Hepatocyte (in vitro differentiated cells): ENCODE data around the gene LHFPL3. TPM values are rescaled to one million over a fixed set of nuclear protein-coding genes. Genes with fewer than 3 reads are reported as not detected.

Source experiments
- DNase-seq: peaks from one replicate; pipeline ENCODE4 v3.0.0-alpha.2; 2016; ENCODE audit warnings: low spot score
- H2AFZ ChIP-seq: fragments of 200-600 bp; sonication (generic); 2 replicates; pipeline ENCODE4 v1.6.0; 2016; ENCODE audit warnings: antibody characterized with exemption, mild to moderate bottlenecking
- H3K27ac ChIP-seq: fragments of 200-600 bp; sonication (generic); 2 replicates; pipeline ENCODE4 v1.5.1; 2016; ENCODE audit warnings: mild to moderate bottlenecking
- H3K27me3 ChIP-seq: fragments of 200-600 bp; sonication (generic); 2 replicates; pipeline ENCODE4 v1.6.1; 2016
- H3K36me3 ChIP-seq: fragments of 200-600 bp; sonication (generic); replicated peaks from 2 replicates; pipeline ENCODE4 v1.5.1; 2016; ENCODE audit warnings: low read depth; ENCODE audit not compliant: insufficient read depth
- H3K4me1 ChIP-seq: fragments of 200-600 bp; sonication (generic); 2 replicates; pipeline ENCODE4 v1.5.1; 2016; ENCODE audit warnings: mild to moderate bottlenecking, moderate library complexity; ENCODE audit not compliant: insufficient read depth
- H3K4me2 ChIP-seq: fragments of 200-600 bp; sonication (generic); 2 replicates; pipeline ENCODE4 v1.6.0; 2016
- H3K4me3 ChIP-seq: fragments of 200-600 bp; sonication (generic); 2 replicates; pipeline ENCODE4 v1.5.1; 2016; ENCODE audit warnings: mild to moderate bottlenecking
- H3K79me2 ChIP-seq: fragments of 200-600 bp; sonication (generic); 2 replicates; pipeline ENCODE4 v1.6.0; 2017; ENCODE audit warnings: mild to moderate bottlenecking
- H3K9me2 ChIP-seq: fragments of 200-600 bp; sonication (generic); replicated peaks from 2 replicates; pipeline ENCODE4 v1.6.0; 2017; ENCODE audit warnings: mild to moderate bottlenecking; ENCODE audit not compliant: insufficient read depth
- H3K9me3 ChIP-seq: fragments of 200-600 bp; sonication (generic); 2 replicates; pipeline ENCODE4 v1.5.1; 2016; ENCODE audit warnings: low read depth, mild to moderate bottlenecking
- H4K20me1 ChIP-seq: fragments of 200-600 bp; sonication (generic); 2 replicates; pipeline ENCODE4 v1.6.0; 2016; ENCODE audit warnings: mild to moderate bottlenecking; ENCODE audit not compliant: insufficient read depth, poor library complexity, severe bottlenecking
- EZH2 ChIP-seq: fragments of 200-600 bp; sonication (generic); IDR thresholded peaks from 2 replicates; pipeline ENCODE4 v1.6.1; 2016; ENCODE audit warnings: antibody characterized with exemption, mild to moderate bottlenecking, borderline replicate concordance
- EZH2phosphoT487 ChIP-seq: fragments of 200-600 bp; sonication (generic); IDR thresholded peaks from one replicate; pipeline ENCODE4 v1.6.1; 2018; ENCODE audit warnings: antibody characterized with exemption, mild to moderate bottlenecking, low read depth, moderate library complexity; ENCODE audit not compliant: unreplicated experiment, severe bottlenecking
- WGBS: methylation state at CpG from one replicate; pipeline ENCODE4 v1.1.6; 2016; ENCODE audit warnings: low lambda C conversion rate; ENCODE audit errors: missing lambda C conversion rate; 5-methylcytosine and 5-hydroxymethylcytosine counted together
- polyA plus RNA-seq: library from polyadenylated mRNA; unstranded; fragments of >200 nt; fragmentation: Nextera tagmentation; extraction: Ambion mirVana; gene quantifications from 2 replicates; pipeline ENCODE4 v1.2.1, GENCODE V29; 2016
- total RNA-seq: library from RNA; depleted of rRNA; stranded (reverse); fragments of >200 nt; gene quantifications from 2 replicates; pipeline ENCODE4 v1.2.3, GENCODE V29; 2014
- TF ChIP-seq, protein P1 (sequence below): fragments of 200-600 bp; sonication (generic); IDR thresholded peaks from 2 replicates; pipeline ENCODE4 v1.5.1; 2016; ENCODE audit warnings: antibody characterized with exemption, mild to moderate bottlenecking; ENCODE audit not compliant: poor library complexity

The LHFPL3 gene
- total and polyA plus RNA-seq, 2 experiments from 2014 or later: not detected

DNA sequence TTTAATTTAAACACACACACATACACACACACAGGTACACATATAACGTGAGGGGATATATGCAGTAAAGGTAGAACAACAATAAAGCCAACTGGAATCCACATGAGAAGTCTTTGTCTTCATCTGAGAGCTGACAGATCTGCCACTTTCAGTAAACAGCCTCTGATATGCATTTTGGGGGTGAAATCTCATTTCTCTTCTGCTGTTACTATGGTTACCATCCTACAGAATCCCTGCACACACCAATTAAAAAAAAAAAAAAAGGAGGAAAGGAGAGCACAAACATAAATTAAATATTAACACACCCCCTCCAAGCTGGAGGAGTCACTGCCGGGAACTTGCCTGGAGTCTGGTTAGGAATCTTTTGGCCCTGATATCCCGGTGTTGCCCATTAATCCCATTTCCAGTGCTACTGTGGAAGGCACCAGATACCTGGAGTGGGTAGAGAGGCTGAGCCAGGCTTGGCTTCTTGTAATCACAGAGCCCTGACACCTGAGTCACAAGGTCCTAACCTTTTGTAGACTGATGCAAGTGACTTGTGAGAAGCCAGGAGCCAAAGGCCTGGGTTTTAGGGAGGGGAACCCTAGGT lies 169.1 kb downstream of the LHFPL3 start:
- Histone ChIP-seq H3K4me3 (no peak overlapping the region), H3K36me3 (no peaks in the 10 kb centered on the region), H3K9me3 (no peaks in the 10 kb centered on the region), H3K4me1 (no peaks in the 10 kb centered on the region), H2AFZ (no peak overlapping the region), H3K9me2 (no peaks in the 10 kb centered on the region), H3K27me3 (no peaks in the 10 kb centered on the region), H4K20me1 (no peaks in the 10 kb centered on the region), H3K27ac (no peak overlapping the region), H3K4me2 (no peak overlapping the region), H3K79me2 (no peaks in the 10 kb centered on the region)
- TF ChIP-seq EZH2phosphoT487 (no peak), EZH2 (no peak)
- TF ChIP-seq, protein P1, sequence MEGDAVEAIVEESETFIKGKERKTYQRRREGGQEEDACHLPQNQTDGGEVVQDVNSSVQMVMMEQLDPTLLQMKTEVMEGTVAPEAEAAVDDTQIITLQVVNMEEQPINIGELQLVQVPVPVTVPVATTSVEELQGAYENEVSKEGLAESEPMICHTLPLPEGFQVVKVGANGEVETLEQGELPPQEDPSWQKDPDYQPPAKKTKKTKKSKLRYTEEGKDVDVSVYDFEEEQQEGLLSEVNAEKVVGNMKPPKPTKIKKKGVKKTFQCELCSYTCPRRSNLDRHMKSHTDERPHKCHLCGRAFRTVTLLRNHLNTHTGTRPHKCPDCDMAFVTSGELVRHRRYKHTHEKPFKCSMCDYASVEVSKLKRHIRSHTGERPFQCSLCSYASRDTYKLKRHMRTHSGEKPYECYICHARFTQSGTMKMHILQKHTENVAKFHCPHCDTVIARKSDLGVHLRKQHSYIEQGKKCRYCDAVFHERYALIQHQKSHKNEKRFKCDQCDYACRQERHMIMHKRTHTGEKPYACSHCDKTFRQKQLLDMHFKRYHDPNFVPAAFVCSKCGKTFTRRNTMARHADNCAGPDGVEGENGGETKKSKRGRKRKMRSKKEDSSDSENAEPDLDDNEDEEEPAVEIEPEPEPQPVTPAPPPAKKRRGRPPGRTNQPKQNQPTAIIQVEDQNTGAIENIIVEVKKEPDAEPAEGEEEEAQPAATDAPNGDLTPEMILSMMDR: no peak
- 61% methylated on average over 3 of the region's 3 CpGs for WGBS
- DNase-seq: no peak

GRCh38 chr7:104499975-104500374 lies 171.6 kb downstream of the LHFPL3 start:
- Histone ChIP-seq H3K36me3 (no peaks in the 10 kb centered on the region), H3K79me2 (no peaks in the 10 kb centered on the region), H3K4me2 (no peak overlapping the region), H3K27me3 (no peaks in the 10 kb centered on the region), H3K4me1 (no peaks in the 10 kb centered on the region), H3K9me2 (no peaks in the 10 kb centered on the region), H4K20me1 (no peaks in the 10 kb centered on the region), H3K9me3 (no peaks in the 10 kb centered on the region), H3K27ac (no peak overlapping the region), H2AFZ (no peak overlapping the region), H3K4me3 (no peak overlapping the region)
- 75% methylated on average over 5 of the region's 5 CpGs for WGBS
- TF ChIP-seq EZH2 (no peak), EZH2phosphoT487 (no peak)
- TF ChIP-seq, protein P1: no peak
- no peak for DNase-seq

- Histone ChIP-seq H3K9me2 (no peaks in the 10 kb centered on the region), H3K4me1 (no peaks in the 10 kb centered on the region), H2AFZ (no peak overlapping the region), H3K36me3 (no peaks in the 10 kb centered on the region), H3K27me3 (no peaks in the 10 kb centered on the region), H4K20me1 (no peaks in the 10 kb centered on the region), H3K4me2 (no peak overlapping the region), H3K27ac (no peak overlapping the region), H3K9me3 (no peaks in the 10 kb centered on the region), H3K79me2 (no peaks in the 10 kb centered on the region), H3K4me3 (no peak overlapping the region)
- DNase-seq: no peak
- TF ChIP-seq, protein P1: no peak
- TF ChIP-seq EZH2phosphoT487 (no peak), EZH2 (no peak)
These were observed 181.5 kb downstream of the LHFPL3 start for GRCh38 chr7:104509874-104510273.

GRCh38 chr7:104524853-104525252 lies 196.4 kb downstream of the LHFPL3 start:
- Histone ChIP-seq H3K4me3 (no peak overlapping the region), H3K79me2 (no peaks in the 10 kb centered on the region), H3K27ac (no peak overlapping the region), H3K4me1 (no peaks in the 10 kb centered on the region), H3K27me3 (no peaks in the 10 kb centered on the region), H4K20me1 (no peaks in the 10 kb centered on the region), H2AFZ (no peak overlapping the region), H3K9me3 (no peaks in the 10 kb centered on the region), H3K9me2 (no peaks in the 10 kb centered on the region), H3K36me3 (no peaks in the 10 kb centered on the region), H3K4me2 (no peak overlapping the region)
- 68% methylated on average over 3 of the region's 3 CpGs for WGBS
- DNase-seq: no peak
- no peak for TF ChIP-seq EZH2phosphoT487
- TF ChIP-seq, protein P1: no peak
- TF ChIP-seq EZH2: no peak
